ENCODE data around the gene TEX54. TPM values are rescaled to one million over a fixed set of nuclear protein-coding genes. Genes with fewer than 3 reads are reported as not detected.

Gene TEX54
- total and polyA plus RNA-seq, 2 of the 13 experiments (the other 11 are each of a cell fraction or from before 2014, with no cell fraction given) = not detected

DNA sequence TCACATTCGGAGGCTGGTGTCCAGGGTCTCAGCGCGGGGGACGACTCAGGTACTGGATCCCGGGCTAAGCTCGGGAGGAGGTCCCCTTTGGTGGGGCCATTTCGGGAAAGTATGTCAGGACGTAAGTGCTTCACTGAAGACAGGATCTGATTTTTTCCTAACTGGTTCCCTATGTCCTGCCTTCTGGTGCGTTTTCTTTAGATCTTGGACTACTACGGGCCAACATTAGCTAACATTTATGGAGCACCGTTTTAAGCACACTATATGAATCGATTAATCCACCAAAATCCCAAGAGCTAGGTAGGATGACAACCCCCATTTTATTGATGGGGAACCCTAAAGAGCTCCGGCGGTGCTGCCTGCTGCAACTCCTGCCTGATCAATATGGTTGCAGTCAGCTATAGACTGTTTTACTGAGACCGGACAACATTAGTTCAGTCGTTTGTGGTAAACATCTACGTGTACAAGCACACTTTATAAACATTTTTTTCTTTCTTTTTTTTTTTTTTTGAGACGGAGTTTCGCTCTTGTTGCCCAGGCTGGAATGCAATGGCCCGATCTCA, 23.8 kb upstream of the TEX54 start (continued):
- no peak for TF ChIP-seq BCL3 (CRISPR knock-in tag; IDR thresholded peaks at IDR 0.05)
- TF ChIP-seq ZNF441 (CRISPR knock-in tag; IDR thresholded peaks at IDR 0.05; ENCODE audit: borderline replicate concordance) = peak; percentile 54; the same call in 1 of the 2 replicates
- TF ChIP-seq WIZ (CRISPR knock-in tag; IDR thresholded peaks at IDR 0.05) = no peak
- no peak for TF ChIP-seq ZNF354B (CRISPR knock-in tag; IDR thresholded peaks at IDR 0.05)
- no peak for TF ChIP-seq SMAD1 (CRISPR knock-in tag; IDR thresholded peaks at IDR 0.05; ENCODE audit: borderline replicate concordance, low read depth)
- TF ChIP-seq, protein P1, sequence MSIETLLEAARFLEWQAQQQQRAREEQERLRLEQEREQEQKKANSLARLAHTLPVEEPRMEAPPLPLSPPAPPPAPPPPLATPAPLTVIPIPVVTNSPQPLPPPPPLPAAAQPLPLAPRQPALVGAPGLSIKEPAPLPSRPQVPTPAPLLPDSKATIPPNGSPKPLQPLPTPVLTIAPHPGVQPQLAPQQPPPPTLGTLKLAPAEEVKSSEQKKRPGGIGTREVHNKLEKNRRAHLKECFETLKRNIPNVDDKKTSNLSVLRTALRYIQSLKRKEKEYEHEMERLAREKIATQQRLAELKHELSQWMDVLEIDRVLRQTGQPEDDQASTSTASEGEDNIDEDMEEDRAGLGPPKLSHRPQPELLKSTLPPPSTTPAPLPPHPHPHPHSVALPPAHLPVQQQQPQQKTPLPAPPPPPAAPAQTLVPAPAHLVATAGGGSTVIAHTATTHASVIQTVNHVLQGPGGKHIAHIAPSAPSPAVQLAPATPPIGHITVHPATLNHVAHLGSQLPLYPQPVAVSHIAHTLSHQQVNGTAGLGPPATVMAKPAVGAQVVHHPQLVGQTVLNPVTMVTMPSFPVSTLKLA (IDR thresholded peaks at IDR 0.05) = no peak
- no peak for TF ChIP-seq DPF2 (CRISPR knock-in tag; IDR thresholded peaks at IDR 0.05; ENCODE audit: borderline replicate concordance, low read depth)
- no peak for TF ChIP-seq ZNF510 (CRISPR knock-in tag; IDR thresholded peaks at IDR 0.05; ENCODE audit: low read depth)
- TF ChIP-seq ISX (CRISPR knock-in tag; conservative IDR thresholded peaks at IDR 0.05) = no peak
- TF ChIP-seq MAFF (IDR thresholded peaks at IDR 0.05; ENCODE audit: low read depth, low read length) = no peak
- TF ChIP-seq ARNT2 (CRISPR knock-in tag; IDR thresholded peaks at IDR 0.05; ENCODE audit: low read depth) = no peak; the same call in 1 of the 2 replicates
- peak; percentile 45; the same call in 1 of the 2 replicates for TF ChIP-seq ZNF747 (CRISPR knock-in tag; IDR thresholded peaks at IDR 0.05; ENCODE audit: borderline replicate concordance)
- TF ChIP-seq, protein P2, sequence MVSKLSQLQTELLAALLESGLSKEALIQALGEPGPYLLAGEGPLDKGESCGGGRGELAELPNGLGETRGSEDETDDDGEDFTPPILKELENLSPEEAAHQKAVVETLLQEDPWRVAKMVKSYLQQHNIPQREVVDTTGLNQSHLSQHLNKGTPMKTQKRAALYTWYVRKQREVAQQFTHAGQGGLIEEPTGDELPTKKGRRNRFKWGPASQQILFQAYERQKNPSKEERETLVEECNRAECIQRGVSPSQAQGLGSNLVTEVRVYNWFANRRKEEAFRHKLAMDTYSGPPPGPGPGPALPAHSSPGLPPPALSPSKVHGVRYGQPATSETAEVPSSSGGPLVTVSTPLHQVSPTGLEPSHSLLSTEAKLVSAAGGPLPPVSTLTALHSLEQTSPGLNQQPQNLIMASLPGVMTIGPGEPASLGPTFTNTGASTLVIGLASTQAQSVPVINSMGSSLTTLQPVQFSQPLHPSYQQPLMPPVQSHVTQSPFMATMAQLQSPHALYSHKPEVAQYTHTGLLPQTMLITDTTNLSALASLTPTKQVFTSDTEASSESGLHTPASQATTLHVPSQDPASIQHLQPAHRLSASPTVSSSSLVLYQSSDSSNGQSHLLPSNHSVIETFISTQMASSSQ (IDR thresholded peaks at IDR 0.05; ENCODE audit: low read depth) = 0 out of 2 replicates have a peak, but pooled peaks have one; percentile 2
- TF ChIP-seq, protein P2 (CRISPR knock-in tag; IDR thresholded peaks at IDR 0.05; ENCODE audit: borderline replicate concordance) = no peak
- TF ChIP-seq ZNF670 (CRISPR knock-in tag; IDR thresholded peaks at IDR 0.05; ENCODE audit: borderline replicate concordance) = 0 out of 2 replicates have a peak, but pooled peaks have one; percentile 15
- no peak for TF ChIP-seq NFKBIZ (CRISPR knock-in tag; IDR thresholded peaks at IDR 0.05)
- no peak for TF ChIP-seq ZNF513 (CRISPR knock-in tag; conservative IDR thresholded peaks at IDR 0.05)
- no peak for TF ChIP-seq TOPORS (CRISPR knock-in tag; IDR thresholded peaks at IDR 0.05)
- TF ChIP-seq FOSL1 (CRISPR knock-in tag; IDR thresholded peaks at IDR 0.05; ENCODE audit: borderline replicate concordance) = no peak; the same call in 1 of the 2 replicates
- TF ChIP-seq BRCA1 (CRISPR knock-in tag; IDR thresholded peaks at IDR 0.05) = no peak
- no peak for TF ChIP-seq ZNF724P (CRISPR knock-in tag; IDR thresholded peaks at IDR 0.05; ENCODE audit: borderline replicate concordance)
